ENCODE measurements around the gene ULK4. TPM values are rescaled to one million over a fixed set of nuclear protein-coding genes. Genes with fewer than 3 reads are reported as not detected.

ULK4 gene
- total and polyA plus RNA-seq, 2 of the 8 experiments (the other 6 are each of a cell fraction or from before 2014, with no cell fraction given), result 3.0 to 10.8 TPM

DNA sequence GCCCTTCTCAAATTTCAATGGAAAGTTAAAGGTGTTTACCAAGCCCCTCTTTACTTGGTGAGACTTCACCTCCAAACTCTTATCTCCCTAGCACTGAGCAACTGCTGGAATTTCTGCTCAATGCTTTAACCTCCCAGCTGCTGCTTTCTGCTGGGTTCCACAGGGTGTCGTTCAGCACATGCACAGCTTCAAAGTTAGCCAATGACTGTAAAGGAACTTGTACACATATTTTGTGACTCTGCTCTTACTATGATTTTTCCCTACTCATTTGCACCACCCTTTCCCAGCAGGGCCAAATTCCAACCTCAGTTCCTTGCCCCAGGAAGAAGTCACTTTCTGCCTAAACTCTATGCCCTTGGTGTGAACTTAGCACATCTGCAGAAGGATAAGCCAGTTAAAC lies 89.7 kb downstream of the ULK4 start (continued):
- TF ChIP-seq EP300 (IDR thresholded peaks at IDR 0.05; ENCODE audit: borderline replicate concordance in 1 of 2, low read depth in 2 of 2, low read length in 2 of 2) (no peak), EGR1 (IDR thresholded peaks at IDR 0.05; ENCODE audit: borderline replicate concordance, low read depth, low read length) (no peak)

Measured in H1 (cell line).